NCI-H1694 (cell line): ENCODE measurements around the gene RPP30.
"Not testable (repeated sequence)": the region's sequence is repeated elsewhere in the genome, so short reads cannot be mapped to it uniquely, and the experiment has no call there.

Experiments used
- DNase-seq: peaks from one replicate; lab custom pipeline; 2025; lab: John Stamatoyannopoulos, UW

The RPP30 gene

DNA sequence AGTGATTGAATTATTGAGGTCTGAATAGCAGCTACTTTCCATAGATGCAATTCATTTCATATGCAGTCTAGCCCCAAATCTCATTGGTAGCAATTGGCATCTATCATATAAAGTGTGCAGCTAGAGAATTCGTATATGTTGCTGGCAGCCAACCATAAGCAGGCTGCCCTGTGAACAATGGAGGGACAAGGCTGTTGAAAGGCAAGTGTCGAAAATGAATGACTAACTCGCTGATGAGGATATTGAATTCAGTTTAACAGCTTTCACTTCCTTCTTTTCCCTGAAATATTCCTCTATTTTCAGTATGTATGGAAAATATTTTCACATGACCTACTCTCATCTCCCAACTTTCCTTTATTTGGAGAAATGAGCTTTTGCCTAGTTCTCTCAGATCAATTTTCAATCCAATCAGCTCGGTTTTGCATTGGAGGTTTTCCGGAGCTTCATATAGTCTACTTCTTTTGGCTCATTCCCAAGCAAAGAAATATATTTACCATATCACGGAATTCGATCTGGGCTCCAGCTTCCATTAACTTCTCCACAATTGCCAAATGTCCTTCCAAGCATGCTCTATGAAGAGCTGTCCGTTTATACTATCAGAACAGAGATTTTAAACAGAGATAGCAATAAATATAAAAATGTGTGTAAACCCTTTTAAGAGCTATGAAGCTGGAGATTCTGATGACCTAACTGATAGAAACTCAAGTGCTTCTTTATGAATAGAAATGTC, 45.6 kb downstream of the RPP30 start:
- DNase-seq, result no peak

DNA sequence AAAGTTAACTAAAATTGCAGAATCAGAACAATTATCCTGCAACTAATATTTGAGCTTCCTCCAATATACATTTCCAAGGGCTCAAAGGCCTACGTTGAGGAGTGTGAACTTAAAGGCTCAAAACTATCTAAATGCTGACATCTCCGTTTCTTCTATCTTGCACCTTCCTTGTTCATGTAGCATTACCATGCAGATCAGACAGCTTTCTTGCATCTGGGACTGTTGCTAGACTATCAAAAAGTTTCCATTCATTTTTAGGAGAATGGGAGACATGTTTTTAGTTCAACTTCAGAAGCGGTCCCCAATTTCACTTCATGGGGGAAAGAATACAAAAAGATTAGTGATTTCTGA, 46.2 kb downstream of the RPP30 start:
- no peak for DNase-seq

DNA sequence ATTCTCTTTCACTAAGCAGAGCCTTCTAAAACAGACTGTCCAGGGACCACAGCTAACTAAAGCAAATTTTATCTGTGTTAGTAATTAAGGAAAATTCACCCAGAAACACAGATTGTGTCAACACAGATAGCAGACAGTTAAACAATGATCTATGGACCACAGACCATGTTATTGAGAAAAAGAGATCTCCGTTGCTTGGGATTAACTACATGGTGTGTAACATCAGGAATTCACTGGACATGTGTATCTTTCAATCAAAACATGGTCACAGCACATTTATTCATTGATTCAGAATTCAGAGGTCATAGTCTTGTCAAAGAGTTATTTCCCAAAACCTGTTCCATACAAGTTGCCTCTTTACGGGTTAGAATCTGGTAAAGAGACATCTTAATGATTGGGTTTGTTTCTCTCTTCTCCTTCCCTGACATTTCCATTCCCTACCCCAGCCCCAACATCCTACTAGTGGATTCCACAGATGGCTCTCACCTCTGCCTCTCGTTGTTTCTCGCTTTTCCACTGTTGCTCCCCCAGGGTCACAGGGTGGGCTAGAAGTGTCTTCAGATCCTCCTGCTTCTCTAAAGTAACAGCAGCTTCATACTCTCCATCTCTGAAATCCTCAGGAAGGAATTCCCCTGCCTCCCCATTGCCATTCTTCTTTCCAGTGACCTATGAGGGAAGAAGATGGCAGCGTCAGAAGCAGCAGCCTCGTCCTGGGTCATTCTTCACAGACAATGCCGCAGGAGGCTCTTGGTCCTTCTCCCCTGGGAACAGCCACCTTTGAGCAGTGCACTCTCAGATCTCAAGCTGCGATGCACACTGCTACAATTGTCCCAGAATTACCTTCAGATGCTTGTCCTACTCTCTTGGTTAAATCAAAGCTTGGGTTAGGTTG, 48.2 kb downstream of the RPP30 start:
- no peak for DNase-seq

DNA sequence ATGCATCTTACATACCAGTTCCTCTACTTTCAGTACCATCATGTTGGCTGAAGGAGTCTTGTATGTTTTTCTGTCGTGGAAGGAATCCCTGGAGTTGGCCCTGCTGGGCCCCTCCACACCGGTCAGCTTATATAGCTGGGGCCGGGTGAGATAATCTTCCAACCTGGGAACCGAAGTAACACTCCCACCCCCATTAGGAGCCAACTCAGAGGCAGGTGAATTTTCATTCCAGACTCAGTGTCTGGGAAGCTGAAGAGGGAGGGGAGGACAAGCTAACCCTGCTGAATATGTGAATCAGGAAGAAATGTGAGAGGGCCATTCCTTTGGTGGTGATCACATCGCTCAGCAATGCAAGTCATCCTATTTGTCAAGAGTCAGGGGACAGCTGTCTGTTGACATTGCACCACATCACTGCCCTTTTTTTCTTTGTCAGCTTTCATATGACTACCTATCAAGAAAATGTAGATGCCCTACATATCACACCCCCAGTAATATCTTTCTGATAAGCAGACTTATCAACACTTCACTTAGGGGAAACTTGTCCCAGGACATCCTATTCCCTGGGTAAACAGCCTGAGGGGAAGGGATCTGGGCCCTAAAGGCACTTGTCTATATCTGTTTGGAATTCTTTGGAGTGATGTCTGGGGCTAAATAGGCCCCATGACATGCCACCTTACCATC, 49.4 kb downstream of the RPP30 start, which contains the start of gene ANKRD1:
TSS of gene ANKRD1 (minus strand) at position 102 of the 681 bp plus-strand sequence. CDS start at position 42, 60 bp downstream.
- DNase-seq, result no peak

DNA sequence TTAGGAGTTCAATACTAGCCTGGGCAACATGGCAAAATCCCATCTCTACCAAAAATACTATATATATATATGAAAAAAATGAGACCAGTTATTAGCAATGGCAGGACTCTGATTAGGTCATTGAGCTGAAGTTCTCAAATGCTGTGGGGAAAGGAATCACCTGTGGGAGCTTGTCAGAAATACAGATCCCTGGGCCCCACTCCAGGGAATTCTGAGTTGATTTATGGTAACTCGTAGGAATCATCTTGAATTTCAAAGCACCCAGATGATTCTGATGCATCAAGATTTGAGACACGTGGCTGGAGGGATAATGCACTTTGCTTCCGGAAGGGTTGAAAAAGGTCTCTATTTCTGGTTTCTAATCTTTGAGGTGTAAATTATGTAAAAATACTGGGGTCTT, 50.1 kb downstream of the RPP30 start:
- DNase-seq, result no peak

DNA sequence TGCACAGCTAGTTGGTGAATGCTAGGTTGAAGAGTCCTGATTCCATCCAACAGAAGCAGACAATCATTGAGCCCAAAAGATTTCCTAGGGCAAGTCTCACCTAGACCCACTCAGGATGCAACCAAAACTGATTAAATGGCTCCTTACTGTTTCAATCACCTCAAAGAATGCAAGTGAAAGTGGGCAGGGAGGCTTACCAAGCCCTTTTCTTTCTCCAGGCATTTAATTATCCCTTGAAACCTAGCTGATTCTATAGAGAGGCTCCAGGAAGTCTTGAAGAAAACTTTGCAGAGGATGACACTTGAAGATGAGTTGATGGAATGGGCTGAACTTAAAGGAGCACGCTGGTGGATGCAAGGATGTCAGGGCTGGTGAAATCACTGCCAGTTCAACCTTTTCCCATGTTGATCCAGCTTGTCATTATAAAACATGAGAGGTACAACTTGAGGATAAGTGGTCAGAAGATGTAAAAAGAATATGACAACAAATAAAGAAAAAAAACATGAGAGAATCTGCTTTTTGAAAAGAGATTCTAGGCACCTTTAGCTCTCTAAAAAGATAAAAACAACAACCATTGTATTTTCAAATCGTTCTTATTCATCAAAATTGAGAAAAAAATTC, 51.4 kb downstream of the RPP30 start:
- DNase-seq, result no peak

DNA sequence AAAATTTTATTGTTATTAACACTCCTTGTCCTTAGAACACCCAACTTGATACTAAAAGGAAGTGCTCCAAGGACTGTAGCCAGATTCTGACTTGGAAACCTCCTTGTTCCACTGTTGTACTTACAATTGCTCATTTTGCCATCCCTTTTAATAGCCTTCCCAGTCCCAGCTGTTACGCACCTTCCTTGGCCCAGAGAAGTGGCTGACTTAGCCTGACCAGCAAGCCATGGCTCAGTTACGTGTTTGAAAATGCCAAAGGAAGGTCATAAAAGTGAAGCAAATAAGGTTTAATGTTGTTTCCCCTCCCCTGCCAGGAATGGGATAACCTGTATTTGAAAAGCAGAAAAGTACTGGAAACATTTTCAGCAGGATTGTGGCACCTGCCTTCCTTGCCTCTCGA, 52.8 kb downstream of the RPP30 start:
- DNase-seq, result no peak

DNA sequence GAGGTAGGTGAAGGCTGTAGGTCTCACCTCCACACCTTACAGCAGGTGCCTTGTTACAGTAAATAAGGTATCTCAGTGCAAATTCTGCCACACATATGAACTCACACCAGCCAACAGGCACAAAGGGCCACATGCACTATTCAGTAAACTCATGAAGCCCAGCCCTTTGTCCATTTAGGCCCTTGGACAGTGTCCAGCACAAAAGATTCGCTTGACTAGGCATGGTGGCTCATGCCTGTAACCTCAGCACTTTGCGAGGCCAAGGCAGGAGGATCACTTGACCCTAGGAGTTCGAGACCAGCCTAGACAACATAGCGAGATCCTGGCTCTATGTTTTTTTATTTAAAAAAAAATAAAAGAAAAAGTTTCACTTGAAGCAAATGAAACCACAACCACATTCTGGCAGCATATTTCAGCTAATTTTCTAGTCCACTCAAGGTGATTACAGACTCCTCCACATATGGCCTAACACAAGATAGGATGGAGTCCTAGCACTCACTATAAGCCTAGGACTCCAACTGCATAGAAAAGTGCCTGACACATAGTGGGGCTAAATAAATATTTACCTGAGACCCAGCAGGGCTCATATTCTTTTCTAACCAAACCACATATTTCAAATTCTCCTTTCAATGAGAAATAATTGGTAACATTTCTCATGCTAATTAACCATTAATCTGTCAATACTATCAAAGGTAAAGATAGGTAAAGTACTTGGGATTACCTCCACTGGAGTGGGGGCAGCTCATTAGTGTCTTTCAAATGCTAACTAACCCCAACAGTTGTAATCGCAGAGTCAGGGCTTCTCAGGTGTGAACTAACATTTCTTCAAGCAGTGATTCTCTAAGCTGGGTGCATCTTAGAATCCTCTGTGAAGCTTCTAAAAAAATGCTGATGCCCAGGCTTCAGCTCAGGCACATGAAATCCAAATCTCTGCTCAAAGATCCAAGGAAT, 53.6 kb downstream of the RPP30 start:
- no peak for DNase-seq

DNA sequence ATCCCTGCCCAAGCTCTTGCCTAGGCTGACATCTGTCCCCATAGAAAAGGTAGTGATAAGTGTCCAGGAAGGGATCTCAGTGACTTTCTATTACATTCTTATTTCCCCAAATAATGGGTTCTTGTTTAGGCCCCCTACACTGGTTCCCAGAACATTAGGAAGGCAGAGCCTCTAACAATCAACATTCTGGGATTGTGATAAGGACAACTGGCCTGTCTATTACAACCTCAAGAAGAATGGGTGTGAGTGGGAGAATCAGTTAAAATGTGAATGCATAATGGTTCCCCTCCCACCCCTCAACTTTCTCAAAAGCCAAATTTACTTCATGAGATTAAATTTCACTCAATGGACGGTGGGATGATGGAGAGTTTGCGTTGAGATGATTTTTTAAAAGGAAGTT, 55.5 kb downstream of the RPP30 start:
- DNase-seq, result no peak

DNA sequence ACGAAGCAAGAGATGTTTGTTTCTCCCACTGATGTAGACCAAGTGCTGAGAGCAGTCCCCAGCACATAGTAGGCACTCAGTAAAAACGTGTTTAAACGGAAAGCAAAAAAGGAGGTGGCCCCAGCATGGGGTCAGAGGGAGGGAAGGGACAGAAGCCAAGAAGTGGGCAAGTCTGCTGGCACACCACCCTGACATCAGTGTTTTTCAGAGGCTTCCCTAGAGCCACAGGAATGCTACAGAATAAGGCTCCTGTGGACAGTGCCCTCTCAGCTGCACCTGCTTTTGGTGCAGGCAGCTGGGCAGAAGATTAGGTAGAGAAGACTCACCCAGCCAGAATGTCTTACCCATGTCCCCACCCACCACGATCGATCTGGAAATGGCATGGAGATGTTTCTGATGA, 57.4 kb downstream of the RPP30 start:
- DNase-seq, result no peak

DNA sequence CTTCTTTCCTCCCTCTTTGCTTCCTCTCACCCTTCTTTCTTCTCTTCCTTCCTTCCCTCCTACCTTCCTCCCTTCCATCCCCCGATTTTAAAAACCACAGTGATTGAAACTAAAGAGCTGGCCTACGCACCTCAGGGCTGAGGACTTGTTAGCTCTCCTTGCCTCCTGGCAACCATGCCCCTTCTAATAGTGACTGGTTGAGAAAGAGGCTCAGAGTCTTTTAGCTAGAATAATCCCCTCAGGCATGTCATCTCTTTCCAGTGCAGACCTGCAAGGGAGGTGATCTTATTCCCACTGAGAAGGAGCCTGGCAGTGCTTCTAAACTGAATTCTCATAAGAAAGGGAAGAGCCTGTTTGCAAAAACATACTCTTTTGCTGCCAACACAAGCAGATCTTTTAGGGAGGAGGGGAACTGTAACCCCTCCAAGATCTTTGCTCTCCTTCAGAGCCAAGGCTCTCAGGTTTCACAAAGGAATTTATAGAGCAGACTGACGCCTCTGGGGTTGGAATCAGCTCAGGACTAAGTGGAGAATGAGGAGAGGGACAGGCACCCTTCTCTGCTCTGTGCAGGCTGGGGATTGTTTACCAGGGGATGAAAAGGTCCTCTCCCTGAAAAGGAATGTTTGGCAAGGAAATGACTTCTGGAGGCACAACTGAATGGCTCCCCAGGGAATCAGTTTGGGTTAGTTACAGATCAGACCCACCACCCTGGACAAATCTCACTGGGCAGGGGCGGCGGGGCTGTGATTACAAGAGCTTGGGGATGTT, 58.5 kb downstream of the RPP30 start:
- no peak for DNase-seq

DNA sequence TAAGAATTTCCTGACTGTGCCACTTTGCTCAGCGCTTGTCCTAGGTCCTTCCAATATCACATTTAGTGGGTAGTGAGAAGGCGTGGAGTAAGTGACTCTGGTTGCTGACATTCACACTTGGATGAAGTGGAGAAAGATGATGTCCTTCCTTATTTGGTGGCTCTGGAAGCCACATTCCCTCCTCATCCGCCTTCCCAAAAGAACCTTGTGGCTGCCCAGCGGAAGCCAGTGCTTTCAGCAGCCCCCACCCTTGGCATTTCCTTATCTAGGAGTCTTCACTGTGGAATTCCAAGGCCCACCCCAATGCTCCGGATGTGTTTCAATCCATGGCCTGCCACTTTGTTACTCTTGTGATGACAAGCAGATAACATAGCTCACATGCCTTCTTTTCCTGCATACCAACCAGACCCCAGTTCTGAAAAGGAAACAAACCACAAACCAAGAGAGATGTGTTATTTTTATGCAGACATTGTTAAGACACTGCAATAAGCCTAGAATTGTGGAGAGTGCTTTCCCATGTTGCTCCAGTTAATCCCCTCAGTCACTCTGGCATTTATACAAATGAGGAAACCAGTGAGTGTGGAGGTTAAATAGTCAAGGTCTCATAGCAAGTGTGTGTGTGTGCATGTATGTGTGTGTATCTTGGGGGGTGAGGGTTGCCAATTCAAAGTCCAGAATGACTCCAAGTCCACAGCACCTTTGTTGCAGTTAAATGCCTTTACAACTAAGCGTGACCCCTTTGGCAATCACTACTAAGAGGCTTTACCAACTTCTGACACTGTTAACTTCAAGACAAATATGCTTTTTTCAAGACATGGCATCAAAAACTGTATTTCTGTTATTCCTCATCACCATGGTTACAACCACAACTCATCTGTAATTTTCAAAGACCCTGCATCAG, 59.4 kb downstream of the RPP30 start:
- no peak for DNase-seq

DNA sequence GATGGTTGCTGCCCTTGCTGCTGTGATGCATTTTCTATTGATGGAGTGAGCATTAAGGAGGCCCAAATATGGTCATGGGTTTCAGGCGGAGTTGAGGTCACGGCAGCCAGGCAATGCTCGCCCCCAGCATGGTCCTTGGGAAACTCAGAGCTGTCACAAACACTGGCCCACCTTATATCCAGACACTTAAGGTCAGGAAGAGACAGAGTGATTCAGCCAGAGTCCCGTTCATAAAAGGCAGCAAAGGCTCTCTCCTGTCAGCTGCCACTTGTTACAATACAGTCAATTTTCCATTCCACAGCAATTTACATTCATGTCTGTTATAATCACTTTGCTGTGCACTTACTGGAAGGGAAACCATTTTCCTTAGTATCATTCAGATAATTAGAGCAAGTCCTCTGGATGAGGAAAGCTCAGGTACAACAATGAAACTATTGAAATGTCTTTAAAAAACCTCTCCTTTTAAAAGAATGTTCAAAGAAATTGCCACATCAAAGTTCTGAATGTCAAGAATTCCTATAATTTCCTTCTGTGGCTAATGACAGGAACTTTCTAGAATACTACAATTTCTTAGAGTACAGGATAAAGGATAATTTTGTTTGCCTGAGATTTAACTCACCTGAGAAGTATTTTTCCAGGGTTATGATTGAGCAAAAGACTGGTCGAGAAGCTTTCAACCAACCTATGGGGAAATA, 64.0 kb downstream of the RPP30 start:
- no peak for DNase-seq

DNA sequence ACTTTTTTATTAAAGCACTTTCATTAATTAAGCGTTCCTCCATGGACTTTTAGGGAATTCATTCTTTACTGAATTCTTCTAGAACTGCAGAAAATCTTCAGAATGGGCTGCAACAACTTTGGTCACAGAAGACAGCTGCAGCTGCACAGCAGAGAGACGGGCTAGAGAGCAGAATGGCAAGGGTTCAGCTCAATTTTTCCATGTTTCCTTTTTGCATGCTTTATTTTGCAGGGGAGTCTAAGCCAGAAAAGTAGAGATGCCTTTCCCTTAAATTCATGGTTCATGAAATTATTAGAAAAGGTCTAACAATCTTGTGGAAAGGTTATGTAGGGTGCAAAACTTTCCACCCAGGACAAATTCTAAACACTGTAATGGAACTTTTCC, 64.5 kb downstream of the RPP30 start:
- no peak for DNase-seq

DNA sequence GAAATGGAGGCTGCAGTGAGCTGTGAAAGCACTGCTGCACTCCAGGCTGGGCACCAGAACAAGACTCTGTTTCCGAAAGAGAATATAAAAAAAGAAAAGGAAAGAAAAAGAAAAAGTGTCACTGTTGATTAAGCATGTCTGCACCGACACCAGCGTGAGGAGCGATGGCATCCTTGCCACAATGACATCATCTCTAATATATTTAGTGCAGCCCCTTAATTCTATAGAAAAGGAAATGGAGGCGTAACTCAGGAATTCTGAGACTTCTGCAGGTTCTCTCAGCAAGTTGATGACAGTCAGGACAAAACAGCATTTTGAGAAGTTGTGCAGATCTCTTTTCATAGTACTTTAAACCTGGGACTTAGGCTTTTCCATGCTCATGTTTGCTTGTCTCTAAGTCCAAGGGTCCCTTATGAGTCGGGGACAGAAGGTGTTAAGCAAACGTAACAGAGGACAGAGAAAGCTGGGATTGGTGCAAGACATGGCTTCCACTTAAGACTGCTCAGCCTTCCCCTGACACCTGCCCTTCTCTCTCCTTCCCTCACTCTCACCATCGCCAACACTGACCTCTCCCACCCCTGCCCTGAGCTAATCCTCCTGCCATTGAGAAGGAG, 66.0 kb downstream of the RPP30 start:
- no peak for DNase-seq

DNA sequence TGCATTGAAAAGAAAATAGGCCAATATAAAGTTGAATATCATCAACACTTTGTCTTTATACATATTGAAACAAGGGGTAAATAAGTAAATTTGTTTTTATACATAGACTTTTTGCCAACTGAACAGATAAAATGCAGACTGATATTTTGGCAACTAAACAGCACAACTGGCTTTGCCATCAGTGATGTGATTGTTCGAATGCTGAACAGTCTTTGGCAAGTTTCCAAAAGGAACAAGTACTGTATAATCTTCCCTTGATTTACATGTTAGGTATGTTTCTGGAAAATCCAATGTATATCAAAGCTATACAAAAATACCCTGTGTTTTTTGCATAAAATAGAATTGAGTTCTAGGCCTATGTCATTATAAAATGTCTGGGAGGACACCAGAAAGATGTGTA, 67.3 kb downstream of the RPP30 start:
- no peak for DNase-seq

DNA sequence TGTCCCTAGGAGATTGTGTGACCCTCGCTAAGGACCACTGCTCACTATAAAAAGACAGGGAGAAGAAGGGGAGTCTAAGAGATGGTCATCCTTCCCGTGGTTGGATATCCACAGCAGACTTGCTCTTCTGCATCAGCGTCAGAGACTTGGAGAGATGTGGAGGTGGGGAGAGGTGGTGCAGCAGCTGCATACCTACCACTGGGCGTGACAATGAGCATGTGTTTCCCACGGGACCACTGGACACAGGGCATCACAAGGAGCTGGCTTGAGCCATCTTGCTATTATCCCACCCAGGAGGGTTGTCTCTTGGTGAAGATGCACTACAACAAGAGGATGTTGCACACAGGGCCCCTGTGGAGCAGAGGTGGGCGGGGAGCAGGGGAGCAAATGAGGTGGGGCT, 67.9 kb downstream of the RPP30 start:
- DNase-seq, result no peak

DNA sequence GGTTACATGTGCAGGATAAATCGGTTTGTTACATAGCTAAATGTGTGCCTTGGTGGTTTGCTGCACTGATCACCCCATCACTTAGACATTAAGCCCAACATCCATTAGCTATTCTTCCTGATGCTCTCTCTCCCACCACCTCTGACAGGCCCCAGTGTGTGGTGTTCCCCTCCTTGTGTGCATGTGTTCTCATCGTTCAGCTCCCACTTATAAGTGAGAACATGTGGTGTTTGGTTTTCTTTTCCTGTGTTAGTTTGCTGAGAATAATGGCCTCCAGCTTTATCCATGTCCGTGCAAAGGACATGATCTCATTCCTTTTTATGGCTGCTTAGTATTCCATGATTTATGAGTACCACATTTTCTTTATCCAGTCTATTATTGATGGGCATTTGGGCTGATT, 71.2 kb downstream of the RPP30 start:
- DNase-seq, result not testable (repeated sequence)
